ENCODE measurements around the gene PCDHGB4.

Gene PCDHGB4

GRCh38 chr5:141356133-141356532 is 31.4 kb upstream of the PCDHGB4 start:
- Mint-ChIP-seq H3K4me3 (no peak overlapping the region), H3K9me3 (peaks cover 16 to 21% of the 10 kb centered on the region in 2 donors), H3K27ac (no peak overlapping the region), H3K27me3 (peaks cover 66 to 83% of the 10 kb centered on the region in 2 donors), H3K36me3 (peaks cover 15 to 18% of the 10 kb centered on the region in 2 donors), H3K4me1 (peaks cover 0 to 1% of the 10 kb centered on the region in 2 donors)
- DNase-seq, result no peak
- no peak for ATAC-seq (replicated peaks)

- H3K27ac Mint-ChIP-seq, result no peak overlapping the region
- ATAC-seq (replicated peaks) (no peak), DNase-seq (no peak)
- peaks cover 16 to 22% of the 10 kb centered on the region in 2 donors for H3K36me3 Mint-ChIP-seq
- peaks cover 67 to 83% of the 10 kb centered on the region in 2 donors for H3K27me3 Mint-ChIP-seq
- no peak overlapping the region for H3K4me3 Mint-ChIP-seq
- H3K9me3 Mint-ChIP-seq, result peaks cover 19 to 22% of the 10 kb centered on the region in 2 donors
- H3K4me1 Mint-ChIP-seq, result peaks cover 0 to 1% of the 10 kb centered on the region in 2 donors
Observed at GRCh38 chr5:141356950-141357349, 30.5 kb upstream of the PCDHGB4 start.

- Mint-ChIP-seq H3K27me3 (peaks cover 72 to 86% of the 10 kb centered on the region in 2 donors), H3K4me1 (no peaks in the 10 kb centered on the region), H3K9me3 (peaks cover 15 to 26% of the 10 kb centered on the region in 2 donors), H3K36me3 (peaks cover 17 to 32% of the 10 kb centered on the region in 2 donors), H3K27ac (peak within 1 kb of the TSS; percentile 67), H3K4me3 (peak within 1 kb of the TSS; percentile 75 to 80)
- DNase-seq (no peak), ATAC-seq (replicated peaks) (peak; percentile 29 to 36)
Observed at GRCh38 chr5:141359790-141360426, 27.6 kb upstream of the PCDHGB4 start, which contains the start of gene PCDHGB2. Gene PCDHGB2 (plus strand): TSS chr5:141359994. CDS start chr5:141360136, 142 bp downstream.

- Mint-ChIP-seq H3K4me1 (no peaks in the 10 kb centered on the region), H3K4me3 (no peak overlapping the region), H3K27me3 (peaks cover 73 to 87% of the 10 kb centered on the region in 2 donors), H3K36me3 (peaks cover 21 to 39% of the 10 kb centered on the region in 2 donors), H3K9me3 (peaks cover 17 to 29% of the 10 kb centered on the region in 2 donors), H3K27ac (peak overlapping the region; percentile 67)
- ATAC-seq (replicated peaks) (no peak), DNase-seq (no peak)
Observed at GRCh38 chr5:141360685-141361084, 26.8 kb upstream of the PCDHGB4 start.

GRCh38 chr5:141362719-141363118 is 24.8 kb upstream of the PCDHGB4 start:
- Mint-ChIP-seq H3K9me3 (peaks cover 20 to 28% of the 10 kb centered on the region in 2 donors), H3K4me3 (peak overlapping the region in 1 of 2 donors; percentile 17), H3K27me3 (peaks cover 64 to 76% of the 10 kb centered on the region in 2 donors), H3K4me1 (no peaks in the 10 kb centered on the region), H3K36me3 (peaks cover 25 to 40% of the 10 kb centered on the region in 2 donors), H3K27ac (peak overlapping the region; percentile 44)
- ATAC-seq (replicated peaks), result no peak
- no peak for DNase-seq

- Mint-ChIP-seq H3K4me3 (peak within 1 kb of the TSS in 1 of 2 donors; percentile 32), H3K27me3 (peaks cover 66 to 73% of the 10 kb centered on the region in 2 donors), H3K27ac (peak within 1 kb of the TSS; percentile 81), H3K4me1 (no peaks in the 10 kb centered on the region), H3K9me3 (peaks cover 20 to 28% of the 10 kb centered on the region in 2 donors), H3K36me3 (peaks cover 25 to 40% of the 10 kb centered on the region in 2 donors)
- ATAC-seq (replicated peaks) (no peak), DNase-seq (no peak)
Observed at GRCh38 chr5:141363952-141364660, 23.4 kb upstream of the PCDHGB4 start, which contains the start of gene PCDHGA5. Gene PCDHGA5 (plus strand): TSS chr5:141364162. CDS start chr5:141364331, 169 bp downstream.

- Mint-ChIP-seq H3K36me3 (peaks cover 16 to 37% of the 10 kb centered on the region in 2 donors), H3K9me3 (peaks cover 17 to 28% of the 10 kb centered on the region in 2 donors), H3K4me1 (peaks cover 0 to 3% of the 10 kb centered on the region in 2 donors), H3K27ac (peak overlapping the region; percentile 5), H3K4me3 (no peak overlapping the region), H3K27me3 (peaks cover 61 to 69% of the 10 kb centered on the region in 2 donors)
- no peak for ATAC-seq (replicated peaks)
- DNase-seq, result no peak
Observed at GRCh38 chr5:141366016-141366896, 21.2 kb upstream of the PCDHGB4 start.

- Mint-ChIP-seq H3K27me3 (peaks cover 54 to 73% of the 10 kb centered on the region in 2 donors), H3K9me3 (peaks cover 23 to 25% of the 10 kb centered on the region in 2 donors), H3K27ac (peak within 1 kb of the TSS; percentile 94), H3K4me3 (peak within 1 kb of the TSS; percentile 83 to 91), H3K36me3 (peaks cover 13 to 17% of the 10 kb centered on the region in 2 donors), H3K4me1 (peaks cover 0 to 4% of the 10 kb centered on the region in 2 donors)
- ATAC-seq (replicated peaks), result peak; percentile 57 to 73
- no peak for DNase-seq
Observed at GRCh38 chr5:141369994-141370848, 17.3 kb upstream of the PCDHGB4 start, which contains the start of gene PCDHGB3. Gene PCDHGB3 (plus strand): TSS chr5:141370242. CDS start chr5:141370395, 153 bp downstream.

GRCh38 chr5:141371572-141372475 is 15.7 kb upstream of the PCDHGB4 start:
- peaks cover 11 to 17% of the 10 kb centered on the region in 2 donors for H3K36me3 Mint-ChIP-seq
- peaks cover 47 to 71% of the 10 kb centered on the region in 2 donors for H3K27me3 Mint-ChIP-seq
- H3K9me3 Mint-ChIP-seq, result peaks cover 22 to 24% of the 10 kb centered on the region in 2 donors
- peak overlapping the region; percentile 81 for H3K27ac Mint-ChIP-seq
- no peak overlapping the region for H3K4me3 Mint-ChIP-seq
- DNase-seq (no peak), ATAC-seq (replicated peaks) (no peak)
- H3K4me1 Mint-ChIP-seq, result peaks cover 0 to 6% of the 10 kb centered on the region in 2 donors

GRCh38 chr5:141373673-141374317 is 13.7 kb upstream of the PCDHGB4 start, which contains the start of gene PCDHGA6:
Gene PCDHGA6 (plus strand): TSS chr5:141373891. CDS start chr5:141374084, 193 bp downstream.
- ATAC-seq (replicated peaks) (no peak), DNase-seq (no peak)
- Mint-ChIP-seq H3K4me1 (peaks cover 0 to 6% of the 10 kb centered on the region in 2 donors), H3K9me3 (peaks cover 24% of the 10 kb centered on the region in 2 donors), H3K36me3 (peaks cover 11 to 17% of the 10 kb centered on the region in 2 donors), H3K4me3 (peak within 1 kb of the TSS in 1 of 2 donors; percentile 30), H3K27me3 (peaks cover 40 to 70% of the 10 kb centered on the region in 2 donors), H3K27ac (no peak within 1 kb of the TSS)

- Mint-ChIP-seq H3K27me3 (peaks cover 38 to 67% of the 10 kb centered on the region in 2 donors), H3K36me3 (peaks cover 11 to 17% of the 10 kb centered on the region in 2 donors), H3K4me1 (peaks cover 0 to 6% of the 10 kb centered on the region in 2 donors), H3K4me3 (no peak overlapping the region), H3K27ac (no peak overlapping the region), H3K9me3 (peaks cover 24 to 26% of the 10 kb centered on the region in 2 donors)
- DNase-seq, result no peak
- no peak for ATAC-seq (replicated peaks)
Observed at GRCh38 chr5:141374627-141375026, 12.9 kb upstream of the PCDHGB4 start.
